GM12873 (cell line): ENCODE data around the gene FYN.

Source experiments
- TF ChIP-seq, protein P1 (sequence below): IDR thresholded peaks from 2 replicates; pipeline ENCODE4 v1.5.1; 2012; ENCODE audit warnings: low read depth, mild to moderate bottlenecking, moderate library complexity, low read length, control low read depth; ENCODE audit not compliant: insufficient read depth; ENCODE audit errors: missing control alignments

Gene FYN

DNA sequence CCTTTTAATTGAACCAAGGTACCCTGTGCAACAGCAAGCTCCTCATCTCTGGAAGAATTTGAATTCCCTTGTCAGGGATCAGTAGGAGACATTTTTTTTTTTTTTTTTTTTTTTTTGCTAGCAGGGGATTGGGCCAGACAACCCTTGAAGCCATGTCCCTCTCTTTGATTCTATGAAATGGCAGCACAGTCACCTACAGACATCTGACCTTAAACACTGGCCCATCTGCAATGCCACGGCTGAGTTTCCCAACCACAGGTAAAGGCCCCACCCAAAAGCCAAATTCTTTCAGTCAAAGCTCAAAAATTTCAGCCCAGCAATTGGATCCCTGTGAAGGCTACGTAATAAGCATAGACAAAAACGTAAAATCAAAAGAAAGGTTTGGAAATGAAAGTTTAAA is 94.2 kb downstream of the FYN start:
- TF ChIP-seq, protein P1, sequence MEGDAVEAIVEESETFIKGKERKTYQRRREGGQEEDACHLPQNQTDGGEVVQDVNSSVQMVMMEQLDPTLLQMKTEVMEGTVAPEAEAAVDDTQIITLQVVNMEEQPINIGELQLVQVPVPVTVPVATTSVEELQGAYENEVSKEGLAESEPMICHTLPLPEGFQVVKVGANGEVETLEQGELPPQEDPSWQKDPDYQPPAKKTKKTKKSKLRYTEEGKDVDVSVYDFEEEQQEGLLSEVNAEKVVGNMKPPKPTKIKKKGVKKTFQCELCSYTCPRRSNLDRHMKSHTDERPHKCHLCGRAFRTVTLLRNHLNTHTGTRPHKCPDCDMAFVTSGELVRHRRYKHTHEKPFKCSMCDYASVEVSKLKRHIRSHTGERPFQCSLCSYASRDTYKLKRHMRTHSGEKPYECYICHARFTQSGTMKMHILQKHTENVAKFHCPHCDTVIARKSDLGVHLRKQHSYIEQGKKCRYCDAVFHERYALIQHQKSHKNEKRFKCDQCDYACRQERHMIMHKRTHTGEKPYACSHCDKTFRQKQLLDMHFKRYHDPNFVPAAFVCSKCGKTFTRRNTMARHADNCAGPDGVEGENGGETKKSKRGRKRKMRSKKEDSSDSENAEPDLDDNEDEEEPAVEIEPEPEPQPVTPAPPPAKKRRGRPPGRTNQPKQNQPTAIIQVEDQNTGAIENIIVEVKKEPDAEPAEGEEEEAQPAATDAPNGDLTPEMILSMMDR: no peak

GRCh38 chr6:111777357-111777756 is 95.9 kb downstream of the FYN start:
- TF ChIP-seq, protein P1: peak; percentile 8

- TF ChIP-seq, protein P1: no peak
Measured at GRCh38 chr6:111776236-111777221, 96.7 kb downstream of the FYN start.

- TF ChIP-seq, protein P1: no peak
Measured at GRCh38 chr6:111775145-111775922, 97.9 kb downstream of the FYN start.

- TF ChIP-seq, protein P1: no peak
Measured at GRCh38 chr6:111774346-111774703, 98.9 kb downstream of the FYN start.

- TF ChIP-seq, protein P1: no peak
Measured at GRCh38 chr6:111773501-111774345, 99.5 kb downstream of the FYN start.
